Keratinocyte (primary cell): ENCODE measurements around the gene DET1. TPM values are rescaled to one million over a fixed set of nuclear protein-coding genes. Genes with fewer than 3 reads are reported as not detected.

Experiments
- DNase-seq: peaks from one replicate; pipeline ENCODE4 v3.0.0-alpha.2; 2011; ENCODE audit warnings: low read depth, missing footprints, low spot score
- FAIRE-seq: peaks from 2 replicates; lab custom pipeline; 2011; peaks lifted over from hg19 to GRCh38; lab: Jason Lieb, UNC
- H2AFZ ChIP-seq: 2 replicates; pipeline ENCODE4 v1.6.0; 2012; ENCODE audit warnings: low read length, control low read depth, inconsistent platforms; ENCODE audit not compliant: control insufficient read depth
- H3K27ac ChIP-seq: 2 replicates; pipeline ENCODE4 v1.5.1; 2011; ENCODE audit warnings: low read length; ENCODE audit not compliant: control insufficient read depth, insufficient read depth
- H3K27me3 ChIP-seq: 3 replicates; pipeline ENCODE4 v1.6.0; 2011; ENCODE audit warnings: low read length; ENCODE audit not compliant: control insufficient read depth, insufficient read depth; ENCODE audit errors: extremely low read depth
- H3K36me3 ChIP-seq, 2 experiments: 2 replicates in 1 of 2; 3 replicates in 1 of 2; pipeline ENCODE4 v1.5.1; 2011; ENCODE audit warnings: low read length in 2 of 2, mild to moderate bottlenecking in 1 of 2; ENCODE audit not compliant: control insufficient read depth in 2 of 2, insufficient read depth in 2 of 2; ENCODE audit errors: extremely low read depth in 1 of 2
- H3K4me1 ChIP-seq: 3 replicates; pipeline ENCODE4 v1.5.1; 2011; ENCODE audit warnings: low read length; ENCODE audit not compliant: control insufficient read depth, insufficient read depth; ENCODE audit errors: extremely low read depth
- H3K4me2 ChIP-seq: 3 replicates; pipeline ENCODE4 v1.6.0; 2011; ENCODE audit warnings: low read depth, low read length; ENCODE audit not compliant: control insufficient read depth, insufficient read depth; ENCODE audit errors: extremely low read depth
- H3K4me3 ChIP-seq, 3 experiments: fragments of 200-600 bp in 1 of 3; sonication (generic) in 1 of 3; 2 replicates in 2 of 3; 3 replicates in 1 of 3; pipeline ENCODE4 v1.5.1; 2011 to 2016; ENCODE audit warnings: low read length in 3 of 3, mild to moderate bottlenecking in 3 of 3, control low read depth in 2 of 3, inconsistent platforms in 1 of 3, low read depth in 1 of 3, mixed read lengths in 1 of 3, mixed run types in 1 of 3, moderate library complexity in 1 of 3; ENCODE audit not compliant: control insufficient read depth in 2 of 3, insufficient read depth in 2 of 3; ENCODE audit errors: extremely low read depth in 1 of 3
- H3K79me2 ChIP-seq: 2 replicates; pipeline ENCODE4 v1.6.0; 2012; ENCODE audit warnings: low read length; ENCODE audit not compliant: control insufficient read depth, insufficient read depth
- H3K9ac ChIP-seq: 3 replicates; pipeline ENCODE4 v1.6.0; 2011; ENCODE audit warnings: low read length; ENCODE audit not compliant: control insufficient read depth, insufficient read depth; ENCODE audit errors: extremely low read depth
- H3K9me1 ChIP-seq: 3 replicates; pipeline ENCODE4 v1.6.0; 2011; ENCODE audit warnings: low read length; ENCODE audit not compliant: control insufficient read depth, insufficient read depth; ENCODE audit errors: extremely low read depth
- H3K9me3 ChIP-seq: 2 replicates; pipeline ENCODE4 v1.5.1; 2012; ENCODE audit warnings: low read depth, low read length; ENCODE audit not compliant: control insufficient read depth
- H4K20me1 ChIP-seq: 3 replicates; pipeline ENCODE4 v1.6.0; 2011; ENCODE audit warnings: low read length; ENCODE audit not compliant: control insufficient read depth, insufficient read depth; ENCODE audit errors: extremely low read depth
- CTCF ChIP-seq, 3 experiments: IDR thresholded peaks in 1 of 3; conservative IDR thresholded peaks in 1 of 3; optimal IDR thresholded peaks in 1 of 3; 2 replicates in 2 of 3; 3 replicates in 1 of 3; pipeline versions ENCODE3 to v1.5.1; 2011; ENCODE audit warnings: low read length in 3 of 3, mild to moderate bottlenecking in 3 of 3, moderate library complexity in 2 of 3, control low read depth in 1 of 3, inconsistent platforms in 1 of 3; ENCODE audit not compliant: insufficient read depth in 2 of 3; ENCODE audit errors: extremely low read depth in 1 of 3
- EZH2 ChIP-seq: IDR thresholded peaks from one replicate; pipeline ENCODE4 v1.6.1; 2012; ENCODE audit warnings: inconsistent platforms, mild to moderate bottlenecking, low read length, moderate library complexity
- dilution Hi-C: fragments of 300-500 bp; cut with MboI; formaldehyde crosslinking; loops from one replicate; pipeline ENCODE4 v1.7.0; 2020; ENCODE audit warnings: low sequenced_read_pairs; ENCODE audit not compliant: extremely low pct_ligation_motif_present
- polyA plus RNA-seq, 5 experiments: library from polyadenylated mRNA; depleted of rRNA in 3 of 5; stranded (reverse) in 3 of 5; stranded (forward) in 1 of 5; unstranded in 1 of 5; fragments of >200 nt; gene quantifications; 1 replicate in 1 of 5; 2 replicates in 3 of 5; 3 replicates in 1 of 5; pipeline versions ENCODE4 v1.2.1 to v1.2.3, GENCODE V29; 2011 to 2012; ENCODE audit warnings: missing spikeins in 2 of 5, low read depth in 1 of 5, low replicate concordance in 1 of 5

The DET1 gene
- polyA plus RNA-seq, 1 donor (not counting 4 experiments of a cell fraction or from before 2014, with no cell fraction given): 1.1 TPM

- Histone ChIP-seq H3K36me3 (no peaks in the 10 kb centered on the region), H3K4me1 (no peaks in the 10 kb centered on the region), H3K27ac (no peak overlapping the region), H3K9me3 (no peaks in the 10 kb centered on the region), H3K9me1 (no peaks in the 10 kb centered on the region), H3K79me2 (no peaks in the 10 kb centered on the region), H4K20me1 (no peaks in the 10 kb centered on the region), H2AFZ (no peak overlapping the region), H3K27me3 (peaks cover 3% of the 10 kb centered on the region), H3K4me3 (no peak overlapping the region), H3K9ac (no peak overlapping the region), H3K4me2 (no peak overlapping the region)
- no peak for FAIRE-seq
- DNase-seq: no peak
- TF ChIP-seq CTCF (optimal IDR thresholded peaks at IDR 0.05 in 1 of 3, IDR thresholded peaks at IDR 0.05 in 1 of 3, conservative IDR thresholded peaks at IDR 0.05 in 1 of 3; ENCODE audit: extremely low read depth in 1 of 3, insufficient read depth in 2 of 3, low read length in 3 of 3) (no peak), EZH2 (no peak)
- dilution Hi-C loops: no loop called here
These were observed 22.1 kb upstream of the DET1 start for GRCh38 chr15:88568589-88568988.

GRCh38 chr15:88564741-88565140 is 18.3 kb upstream of the DET1 start:
- Histone ChIP-seq H3K79me2 (no peaks in the 10 kb centered on the region), H3K27me3 (no peaks in the 10 kb centered on the region), H3K9ac (no peak overlapping the region), H3K9me1 (no peaks in the 10 kb centered on the region), H4K20me1 (no peaks in the 10 kb centered on the region), H2AFZ (no peak overlapping the region), H3K36me3 (no peaks in the 10 kb centered on the region), H3K4me2 (no peak overlapping the region), H3K4me1 (no peaks in the 10 kb centered on the region), H3K27ac (no peak overlapping the region), H3K4me3 (no peak overlapping the region), H3K9me3 (no peaks in the 10 kb centered on the region)
- dilution Hi-C loops: no loop called here
- no peak for DNase-seq
- no peak for FAIRE-seq
- TF ChIP-seq EZH2 (no peak), CTCF (optimal IDR thresholded peaks at IDR 0.05 in 1 of 3, IDR thresholded peaks at IDR 0.05 in 1 of 3, conservative IDR thresholded peaks at IDR 0.05 in 1 of 3; ENCODE audit: extremely low read depth in 1 of 3, insufficient read depth in 2 of 3, low read length in 3 of 3) (no peak)
